HG03469 (cell line): ENCODE measurements around the gene NR3C2.

Experiments used
- ATAC-seq: cut with Tn5 transposase; IDR thresholded peaks from one replicate; pipeline ENCODE4 v1.9.1; 2021; ENCODE audit warnings: mild to moderate bottlenecking, moderate library complexity, moderate number of reproducible peaks; ENCODE audit not compliant: unreplicated experiment

NR3C2 gene

DNA sequence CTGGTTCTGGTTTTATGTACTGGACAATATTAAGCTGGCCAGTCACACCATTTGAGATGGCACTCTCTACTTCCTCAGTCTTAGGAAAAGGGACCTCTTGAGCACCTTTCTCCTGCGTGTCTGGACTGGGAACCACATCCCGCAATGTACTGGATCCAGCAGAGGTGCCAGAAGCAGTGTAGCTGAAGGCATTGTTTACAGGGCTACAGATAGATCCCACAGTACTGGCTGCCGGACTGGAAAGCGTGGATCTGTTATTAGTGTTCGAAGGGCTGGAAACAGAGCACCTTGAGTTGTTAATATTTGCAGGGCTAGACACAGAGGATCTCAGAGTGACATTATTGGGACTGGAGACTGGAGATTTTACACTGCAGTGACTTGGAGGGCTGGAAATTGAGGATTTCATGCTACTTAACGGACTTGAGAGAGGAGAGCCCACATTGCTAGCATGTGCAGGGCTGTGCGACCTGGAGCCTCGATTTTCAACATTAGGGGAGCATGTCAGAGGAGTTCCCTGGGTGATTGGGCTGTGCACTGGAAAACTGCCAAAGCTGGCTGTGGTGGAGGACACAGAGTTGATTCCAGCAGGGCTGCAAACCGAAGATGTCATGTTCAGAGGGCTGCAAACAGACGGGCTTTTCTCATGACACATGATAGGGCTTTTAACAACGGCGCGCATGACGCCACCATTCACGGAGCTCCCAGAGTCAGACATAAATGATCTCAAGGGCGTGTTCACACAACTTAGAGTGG is 6.4 kb downstream of the NR3C2 start:
- no peak for ATAC-seq

DNA sequence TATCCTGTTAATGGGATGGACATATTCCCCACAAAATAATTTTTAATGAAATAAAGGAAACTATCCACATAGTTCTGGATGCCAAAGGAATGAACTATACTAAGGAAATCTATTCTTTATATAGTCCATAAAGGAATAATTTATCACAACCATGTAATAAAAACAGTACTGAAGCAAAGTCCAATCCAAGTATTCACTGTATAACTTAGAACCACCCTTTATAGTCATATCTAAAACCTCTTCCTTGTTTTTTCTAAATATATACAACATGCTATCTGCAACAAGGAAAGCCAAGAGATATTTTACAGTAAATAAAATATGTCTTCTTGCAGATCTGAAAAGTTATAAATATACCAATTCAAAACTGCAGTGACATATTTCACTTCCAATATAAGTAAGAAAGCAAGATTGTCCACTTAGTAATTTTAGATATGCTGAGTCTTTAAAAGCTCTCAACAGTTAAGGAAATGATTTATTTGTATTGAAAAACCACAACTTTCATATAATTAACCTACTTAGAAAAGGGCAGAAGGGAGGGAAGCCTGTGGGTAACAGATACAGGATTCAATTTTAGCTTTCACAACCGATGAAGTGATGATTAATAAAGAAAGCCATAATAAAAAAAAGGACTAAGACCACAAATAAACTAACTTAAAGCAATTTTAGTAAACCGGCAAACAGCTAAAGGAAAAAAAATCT is 8.0 kb downstream of the NR3C2 start:
- ATAC-seq: no peak

DNA sequence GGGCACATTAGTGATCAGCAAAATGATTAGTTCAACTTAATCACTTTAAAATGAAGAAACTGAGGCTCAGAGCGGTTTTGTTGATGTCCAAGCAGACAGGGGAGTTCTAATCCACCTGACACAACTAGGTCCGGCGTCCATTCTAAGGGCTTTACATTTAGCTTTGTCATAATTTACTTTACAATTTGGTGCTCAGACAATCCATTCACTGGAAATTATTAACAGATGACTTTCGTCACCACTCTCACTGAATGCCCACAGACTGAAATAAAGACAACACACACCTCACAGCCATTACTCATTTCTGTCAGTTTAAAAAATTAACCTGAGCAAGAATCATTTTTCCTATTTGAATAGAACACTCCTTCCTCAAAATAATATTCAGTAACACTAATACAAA is 10.8 kb downstream of the NR3C2 start:
- ATAC-seq: no peak

DNA sequence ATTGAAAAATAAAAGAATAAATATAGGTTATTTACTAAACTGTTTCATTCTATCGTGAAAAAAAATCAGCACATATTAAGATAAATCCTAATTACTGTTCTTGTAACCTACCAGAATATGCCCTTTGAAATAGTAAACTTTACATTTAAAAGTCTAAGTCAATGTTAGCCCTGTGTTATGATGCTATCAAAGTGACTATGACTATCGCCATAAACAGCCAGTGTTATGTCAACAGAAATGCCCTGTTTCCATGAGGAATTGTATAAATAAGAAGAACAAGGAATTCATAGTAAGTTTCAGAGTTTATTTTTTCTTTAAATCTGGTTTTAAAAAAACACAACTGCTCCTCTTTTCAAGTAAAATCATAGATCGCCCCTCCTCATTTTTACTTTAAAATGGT is 11.4 kb downstream of the NR3C2 start:
- no peak for ATAC-seq

GRCh38 chr4:148429206-148429605 is 13.0 kb downstream of the NR3C2 start:
- no peak for ATAC-seq

GRCh38 chr4:148426643-148427042 is 15.6 kb downstream of the NR3C2 start:
- no peak for ATAC-seq

DNA sequence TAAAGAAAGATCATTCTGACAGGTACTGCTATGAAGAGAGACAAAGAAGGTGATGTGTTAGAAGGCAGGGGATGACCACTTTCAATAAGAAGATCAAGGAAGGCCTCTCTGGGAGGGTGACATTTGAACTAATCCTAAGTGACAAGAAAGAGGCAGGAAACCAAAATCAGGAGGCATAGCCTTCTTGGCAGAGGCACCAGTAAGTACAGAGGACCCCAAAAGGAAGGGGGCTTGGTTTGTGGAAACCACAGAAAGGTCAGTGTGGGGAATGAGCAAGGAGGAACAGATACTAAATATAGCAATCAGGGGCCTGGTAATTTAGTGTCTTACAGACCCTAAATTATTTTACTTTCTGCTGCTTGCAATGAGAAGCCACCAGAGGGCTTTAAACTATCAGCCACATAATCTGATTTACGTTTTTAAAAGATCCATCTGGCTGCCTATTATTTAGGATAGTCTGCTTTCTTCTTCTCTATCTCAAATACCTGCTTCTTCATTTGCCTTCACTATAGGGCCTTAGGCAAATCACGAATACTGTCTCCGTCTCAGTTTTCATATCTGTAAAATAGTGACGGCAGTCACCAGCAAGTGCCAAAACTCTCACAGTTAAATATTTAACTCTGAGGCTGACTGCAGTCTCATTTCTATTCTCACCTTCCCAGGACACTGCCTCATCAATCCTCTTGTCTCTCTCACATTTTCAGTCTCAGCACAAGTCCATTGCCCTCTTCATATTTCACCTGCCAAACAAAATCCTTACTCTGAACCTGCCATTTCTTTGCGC is 16.7 kb downstream of the NR3C2 start:
- ATAC-seq: no peak

DNA sequence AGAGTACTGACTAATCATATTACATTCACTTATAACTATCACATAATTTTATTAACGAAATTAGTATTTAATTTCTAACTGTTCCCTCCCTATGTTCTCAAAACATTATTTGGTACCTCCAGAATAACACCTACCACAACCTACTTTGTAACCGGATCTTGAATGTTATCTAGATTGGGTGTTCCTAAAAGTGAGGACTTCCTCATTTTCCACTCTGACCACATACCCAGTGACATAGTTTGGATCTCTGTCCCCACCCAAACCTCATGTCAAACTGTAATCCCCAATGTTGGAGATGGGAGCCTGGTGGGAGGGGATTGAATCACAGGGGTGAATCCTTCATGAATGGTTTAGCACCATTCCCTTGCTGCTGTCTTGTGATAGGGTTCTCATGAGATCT is 21.8 kb downstream of the NR3C2 start:
- no peak for ATAC-seq

DNA sequence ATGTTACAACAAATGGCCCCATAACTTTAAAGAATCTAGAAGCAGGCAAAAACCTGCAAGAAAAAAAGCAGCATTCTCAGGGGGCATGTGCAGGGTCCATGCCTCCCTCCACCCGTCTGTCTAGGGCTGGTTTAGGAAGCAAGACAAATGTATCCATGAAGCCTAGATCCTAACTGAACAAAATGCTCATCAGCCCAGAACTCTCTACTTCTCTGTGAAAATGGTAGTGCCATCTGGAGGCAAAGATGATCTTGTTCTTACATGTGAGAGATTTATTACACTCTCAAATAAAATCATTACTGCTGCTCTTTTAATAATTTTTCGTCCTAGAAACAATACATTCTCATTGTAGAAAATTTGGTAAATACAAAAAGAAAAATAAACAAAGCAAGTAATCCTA is 26.7 kb downstream of the NR3C2 start:
- ATAC-seq: no peak

DNA sequence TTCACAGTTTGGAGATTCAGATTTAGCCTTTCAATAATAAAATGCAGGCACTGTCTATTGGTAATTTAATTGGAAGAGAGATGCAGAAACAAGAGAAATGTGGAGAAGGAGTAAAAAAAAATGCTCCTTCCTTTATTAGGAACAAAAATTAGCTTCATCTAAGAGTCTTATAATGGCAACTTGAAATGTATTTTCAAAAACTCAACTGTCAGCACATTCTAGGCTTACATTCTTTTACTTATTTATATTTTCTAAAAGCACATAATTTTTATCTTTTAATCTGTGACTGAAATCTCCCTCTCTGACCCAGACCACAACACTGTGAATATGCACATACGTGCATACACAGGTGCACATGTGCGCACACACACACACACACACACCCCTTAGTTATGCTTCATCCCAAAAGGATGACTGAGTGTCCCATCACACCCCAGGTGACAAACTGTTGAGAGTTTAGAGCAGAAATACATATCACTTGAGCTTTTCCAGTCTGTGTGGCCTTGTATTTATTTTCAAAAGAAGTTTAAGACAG is 29.7 kb downstream of the NR3C2 start:
- ATAC-seq: no peak

DNA sequence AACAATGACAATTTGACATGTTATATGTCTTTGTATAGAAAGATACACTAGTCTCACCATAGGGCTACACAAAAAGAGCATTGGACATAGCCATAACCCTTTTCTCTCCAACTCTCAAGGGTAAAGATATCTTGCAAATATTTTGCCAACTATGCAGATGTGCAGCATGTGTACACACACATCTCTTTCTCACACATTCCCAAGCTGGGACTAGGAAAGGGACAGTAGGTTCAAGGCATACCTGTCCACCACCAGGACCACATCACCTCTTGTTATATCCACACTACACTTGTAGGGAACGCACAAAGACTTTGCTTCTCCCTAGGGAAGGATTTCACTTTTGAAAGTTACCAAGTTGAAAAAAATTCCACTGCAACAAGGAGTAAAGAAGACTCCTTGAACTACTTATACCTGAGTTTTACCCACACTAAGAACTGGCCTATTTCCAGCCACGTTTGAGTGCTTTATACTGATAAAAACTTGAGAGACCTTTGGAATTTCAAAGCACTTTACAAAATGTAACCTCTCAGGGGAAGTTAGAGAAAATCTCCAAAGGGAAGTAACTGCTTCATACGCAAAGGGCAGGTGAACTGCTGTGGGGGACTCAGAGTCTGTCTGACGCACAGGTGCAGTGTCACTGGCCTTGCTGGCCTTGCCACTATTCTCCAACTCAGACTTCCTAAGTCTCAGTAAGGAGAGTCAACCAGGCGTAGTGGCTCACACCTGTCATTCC is 36.9 kb downstream of the NR3C2 start:
- no peak for ATAC-seq

- no peak for ATAC-seq
Observed at GRCh38 chr4:148398988-148399387, 43.2 kb downstream of the NR3C2 start.

DNA sequence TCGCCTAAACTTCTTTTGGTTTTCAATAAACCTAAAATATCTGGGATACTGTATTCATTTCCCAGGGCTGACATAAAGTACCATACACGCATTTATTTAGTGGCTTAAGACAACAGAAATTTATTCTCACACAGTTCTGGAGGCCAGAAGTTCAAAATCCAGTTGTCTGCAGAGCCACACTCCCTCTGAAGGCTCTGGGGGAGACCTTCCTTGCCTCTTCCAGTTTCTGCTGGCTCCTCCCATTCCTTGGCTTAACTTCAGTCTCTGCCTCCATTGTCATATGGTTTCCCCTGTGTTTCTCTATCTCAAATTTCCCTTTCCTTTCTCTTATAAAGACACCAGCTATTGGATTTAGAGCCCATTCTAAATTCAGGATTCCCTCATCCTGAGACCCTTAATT is 44.4 kb downstream of the NR3C2 start:
- no peak for ATAC-seq

- ATAC-seq: no peak
Observed at GRCh38 chr4:148396986-148397673, 45.1 kb downstream of the NR3C2 start.

GRCh38 chr4:148395771-148396170 is 46.4 kb downstream of the NR3C2 start:
- ATAC-seq: no peak

DNA sequence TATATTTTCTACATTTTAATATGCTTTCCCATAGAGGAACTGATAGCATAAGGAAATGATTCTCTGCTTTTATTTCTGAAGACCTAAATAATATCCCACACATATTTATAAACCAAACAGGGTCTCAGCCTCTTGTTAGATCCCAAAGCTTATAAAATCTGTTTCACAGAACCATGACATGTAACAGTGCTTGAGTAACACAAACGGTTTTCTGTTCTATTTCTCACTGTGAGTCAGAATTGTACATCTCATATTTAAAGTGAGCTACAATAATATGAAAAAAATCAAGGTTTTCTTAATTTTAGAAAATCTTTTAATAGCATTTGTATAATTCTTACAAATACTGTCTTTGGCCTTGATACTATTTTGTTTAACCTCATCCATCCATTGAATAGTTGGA is 51.2 kb downstream of the NR3C2 start:
- ATAC-seq: no peak

GRCh38 chr4:148390311-148390710 is 51.9 kb downstream of the NR3C2 start:
- no peak for ATAC-seq

DNA sequence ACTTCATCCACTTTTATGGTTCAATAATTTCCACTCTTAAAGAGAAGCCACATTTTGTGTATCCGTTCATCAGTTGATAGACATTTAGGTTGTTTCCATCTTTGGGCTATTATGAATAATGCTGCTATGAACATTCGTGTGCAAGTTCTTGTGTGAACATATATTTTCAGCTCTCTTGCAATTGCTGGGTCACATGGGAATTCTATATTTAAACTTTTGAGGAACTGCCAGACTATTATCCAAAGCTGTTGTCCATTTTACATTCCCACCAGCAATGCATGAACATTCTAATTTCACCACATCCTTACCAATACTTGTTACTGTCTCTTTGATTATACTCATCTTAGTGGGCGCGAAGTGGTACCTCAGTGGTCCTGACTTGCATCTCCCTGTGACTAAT is 61.9 kb downstream of the NR3C2 start:
- no peak for ATAC-seq

DNA sequence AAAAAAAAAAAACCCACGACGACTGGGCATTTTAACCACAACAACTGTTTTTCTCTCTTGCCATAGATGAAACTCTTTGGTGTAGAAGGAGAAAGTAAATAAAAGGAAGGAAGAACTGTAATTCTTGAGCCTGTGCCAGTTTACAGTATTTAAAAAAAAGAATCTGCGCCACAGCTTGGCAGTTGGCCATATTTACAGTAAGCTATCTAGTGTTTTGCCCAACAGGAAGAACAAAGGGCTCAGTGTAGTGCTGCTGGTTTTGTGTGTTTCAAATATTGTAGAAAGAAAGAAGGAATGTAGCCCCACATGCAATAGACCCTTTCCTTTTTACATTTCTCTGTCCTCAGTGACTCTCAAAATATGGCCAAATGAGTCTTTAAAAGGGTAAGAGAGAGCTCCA is 66.1 kb downstream of the NR3C2 start:
- ATAC-seq: no peak

- no peak for ATAC-seq
Observed at GRCh38 chr4:148375584-148375983, 66.6 kb downstream of the NR3C2 start.
